Stimulated activated CD8-positive, alpha-beta memory T cell treated with anti-CD3 and anti-CD28 coated beads, Interleukin-4, amount 100 ng/mL, for 4 hours (primary cell): ENCODE data around the gene DKK2.
"Not testable (repeated sequence)": the region's sequence is repeated elsewhere in the genome, so short reads cannot be mapped to it uniquely, and the experiment has no call there.

ENCODE experiments used
- DNase-seq, 2 donors: peaks; one replicate each; pipeline ENCODE4 v3.0.0-alpha.2; 2020; ENCODE audit warnings: low read depth in 2 of 2, low spot score in 1 of 2

Gene DKK2

DNA sequence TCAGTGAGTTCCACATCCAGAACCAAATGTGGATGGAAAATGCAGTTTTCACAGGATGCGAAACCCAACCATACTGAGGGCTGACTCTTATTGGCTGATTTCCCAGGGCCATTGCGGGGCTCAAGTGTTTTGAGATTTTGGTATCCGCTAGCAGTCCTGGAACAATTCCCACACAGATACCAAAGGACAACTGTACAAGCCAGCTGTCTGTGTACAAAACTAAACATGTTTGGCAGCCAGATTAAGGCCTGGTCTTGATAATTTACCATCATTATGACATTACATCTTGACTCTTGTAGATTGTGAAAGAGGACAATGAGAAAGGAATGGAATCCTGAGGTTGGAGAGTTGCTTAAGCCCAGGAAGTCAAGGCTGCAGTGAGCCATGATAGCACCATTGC lies 121.9 kb downstream of the DKK2 start:
- no peak for DNase-seq

DNA sequence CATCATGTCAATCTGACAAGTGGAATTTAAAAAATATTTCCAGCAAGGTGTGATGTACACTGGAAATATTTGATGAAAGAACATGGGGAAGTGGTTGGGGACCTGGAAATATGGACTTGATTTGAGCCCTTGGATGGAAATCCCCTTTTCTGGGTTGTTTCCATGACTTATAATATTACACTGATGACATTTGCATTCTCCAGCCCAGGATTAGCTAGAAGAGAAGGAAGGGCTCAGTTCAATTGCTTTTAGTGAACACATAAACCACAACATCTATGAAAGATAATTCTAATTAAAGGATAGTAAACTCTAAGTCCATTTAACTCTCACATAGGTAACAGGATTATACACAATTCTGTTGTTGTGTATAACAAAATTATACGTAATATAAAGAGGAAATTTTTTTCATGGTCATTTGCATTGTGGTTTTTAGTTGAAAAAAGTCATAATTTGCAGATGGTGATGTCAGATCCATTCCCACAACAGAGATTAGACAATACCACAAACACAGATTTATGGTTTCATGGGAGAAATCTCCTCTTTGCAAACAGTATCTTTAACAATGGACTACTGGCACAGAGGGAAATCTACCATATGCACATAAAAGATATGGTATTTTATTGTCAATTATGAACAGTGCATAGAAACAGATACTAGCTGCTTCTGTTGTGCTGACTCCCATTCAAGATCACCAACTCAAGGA lies 126.5 kb downstream of the DKK2 start:
- no peak for DNase-seq

DNA sequence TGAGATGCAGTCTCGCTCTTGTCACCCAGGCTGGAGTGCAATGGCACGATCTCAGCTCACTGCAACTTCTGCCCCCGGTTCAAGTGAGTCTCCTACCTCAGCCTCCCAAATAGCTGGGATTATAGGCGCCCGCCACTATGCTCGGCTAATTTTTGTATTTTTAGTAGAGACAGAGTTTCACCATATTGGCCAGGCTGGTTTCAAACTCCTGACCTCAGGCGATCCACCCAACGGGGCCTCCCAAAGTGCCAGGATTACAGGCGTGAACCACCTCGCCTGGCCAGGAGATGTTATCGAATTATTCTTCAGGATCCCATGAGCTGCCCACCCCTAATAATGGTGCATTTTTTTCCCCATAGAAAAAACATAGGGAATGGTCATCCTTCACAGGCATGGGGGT lies 128.1 kb downstream of the DKK2 start:
- DNase-seq: not testable (repeated sequence)

DNA sequence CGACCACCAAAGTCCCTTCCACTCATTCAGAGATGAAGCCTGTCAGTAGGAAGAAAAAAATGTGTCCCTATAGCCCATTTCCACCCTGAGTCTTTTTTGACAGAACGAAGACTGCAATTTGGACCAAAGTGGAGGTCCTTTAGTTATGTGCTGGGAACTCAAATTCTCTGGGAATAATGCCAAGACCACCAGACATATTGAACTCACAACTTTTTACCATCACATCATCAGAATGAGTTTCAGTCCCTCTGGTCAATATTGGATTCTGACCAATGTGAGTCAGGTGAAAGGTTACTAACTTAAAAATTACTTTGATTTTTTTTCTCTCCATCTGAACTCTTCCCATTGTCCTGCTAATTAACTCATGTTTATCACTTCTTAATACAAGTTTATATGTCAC lies 128.9 kb downstream of the DKK2 start:
- DNase-seq: no peak

DNA sequence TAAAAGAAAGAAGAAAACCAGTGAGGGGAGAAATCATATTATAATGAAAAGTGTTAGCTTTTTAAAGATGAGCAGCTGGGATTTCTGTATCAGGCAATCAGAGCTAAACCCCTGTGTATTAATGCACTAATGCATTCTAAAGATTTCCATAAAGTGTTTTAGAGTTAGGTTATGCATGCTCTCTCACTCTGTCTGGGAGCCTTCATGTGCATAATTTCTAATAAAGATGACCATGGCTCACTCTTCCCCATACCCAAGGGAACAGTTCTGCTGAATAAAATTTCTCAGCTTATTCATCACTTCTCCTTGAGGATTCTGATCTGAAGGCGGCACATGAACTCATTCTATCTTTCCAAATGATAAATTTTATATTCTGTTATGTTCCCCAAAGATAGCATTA lies 129.4 kb downstream of the DKK2 start:
- no peak for DNase-seq

DNA sequence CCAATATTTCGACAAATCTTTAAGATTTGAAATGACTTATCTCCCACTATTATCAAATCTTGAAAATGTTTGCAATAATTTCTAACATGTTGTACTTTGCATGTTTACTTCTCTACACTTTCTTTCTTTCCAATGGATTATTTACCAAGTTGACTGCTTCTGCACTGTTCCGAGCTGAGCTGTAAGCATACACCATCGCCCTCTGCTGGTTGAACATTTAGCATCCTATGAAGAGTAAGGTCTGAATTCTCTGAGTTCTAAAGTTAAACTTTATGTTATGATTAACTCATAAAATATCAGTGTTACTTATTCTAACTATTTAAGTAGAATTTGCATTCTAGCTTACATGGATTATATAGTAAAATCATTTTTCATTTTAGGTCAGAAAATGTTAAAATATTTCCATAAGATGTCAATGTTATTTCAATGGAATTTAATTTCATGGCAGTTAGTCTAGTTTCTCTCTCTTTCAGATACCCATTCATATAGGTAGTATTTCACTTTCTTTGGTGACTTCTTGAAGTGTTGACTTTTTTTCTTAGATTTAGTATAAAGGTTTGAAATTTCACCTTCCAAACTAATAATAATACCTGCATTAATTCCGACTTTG lies 137.4 kb downstream of the DKK2 start:
- no peak for DNase-seq

DNA sequence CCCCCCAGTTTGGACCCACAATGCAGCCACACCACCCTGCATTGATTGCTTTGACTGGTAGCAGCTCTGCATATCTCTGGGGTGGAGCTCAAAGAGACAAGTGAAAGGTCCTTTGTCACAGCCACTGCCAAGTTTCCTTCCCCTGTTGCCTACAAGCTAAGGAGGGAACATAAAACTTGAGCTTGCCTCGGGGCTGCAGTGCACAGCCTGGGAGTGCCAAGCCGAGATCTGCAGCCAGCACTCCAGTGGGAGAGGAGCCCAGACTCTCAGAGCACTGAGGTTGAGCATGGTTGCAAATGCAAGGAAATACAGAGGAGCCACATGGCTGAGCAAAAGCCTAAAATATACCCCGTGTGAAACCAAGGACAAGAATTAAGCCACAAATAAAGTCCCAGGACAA lies 142.2 kb downstream of the DKK2 start:
- no peak for DNase-seq

DNA sequence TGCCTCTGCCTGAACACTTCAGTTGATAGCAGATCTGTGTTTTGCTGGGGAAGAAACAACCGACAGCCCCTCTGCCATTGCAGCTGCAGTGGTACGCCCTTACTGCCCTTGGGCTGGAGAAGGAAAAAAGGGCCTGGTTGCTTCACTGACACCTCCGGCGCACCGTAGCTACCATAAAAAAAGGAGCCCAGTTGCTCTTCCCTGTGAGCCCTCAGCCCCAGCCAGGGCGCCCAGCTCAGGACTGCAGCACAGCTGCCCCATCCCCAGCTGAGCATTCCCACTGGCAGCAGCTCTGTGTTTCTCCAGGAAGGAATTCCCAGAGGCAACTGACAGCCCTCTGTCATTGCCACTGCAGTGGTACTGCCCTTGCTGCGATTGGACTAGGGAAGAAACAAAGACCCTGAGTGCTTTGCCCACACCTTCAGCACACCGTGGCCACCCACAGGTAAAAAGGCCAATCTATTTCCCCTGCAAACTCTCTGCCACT lies 142.7 kb downstream of the DKK2 start:
- no peak for DNase-seq

DNA sequence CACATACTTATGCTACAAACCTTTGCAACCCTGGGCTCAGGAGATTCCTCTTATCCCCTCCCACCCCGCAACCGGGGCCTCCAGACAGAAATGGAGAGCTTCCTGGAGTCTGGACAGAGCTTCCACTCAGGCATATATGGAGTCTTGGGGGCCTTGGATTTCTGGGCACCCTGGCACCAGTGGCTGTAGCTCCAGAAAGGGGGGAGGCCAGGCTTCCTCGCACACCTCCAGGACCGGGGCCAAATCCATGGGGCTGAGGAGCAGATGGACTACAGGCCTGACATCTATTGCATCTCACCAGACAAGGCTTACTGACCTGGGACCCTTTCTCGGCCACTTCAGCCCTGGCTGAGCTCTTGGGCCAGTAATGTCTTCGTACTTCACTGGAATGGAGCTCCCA lies 143.3 kb downstream of the DKK2 start:
- no peak for DNase-seq

DNA sequence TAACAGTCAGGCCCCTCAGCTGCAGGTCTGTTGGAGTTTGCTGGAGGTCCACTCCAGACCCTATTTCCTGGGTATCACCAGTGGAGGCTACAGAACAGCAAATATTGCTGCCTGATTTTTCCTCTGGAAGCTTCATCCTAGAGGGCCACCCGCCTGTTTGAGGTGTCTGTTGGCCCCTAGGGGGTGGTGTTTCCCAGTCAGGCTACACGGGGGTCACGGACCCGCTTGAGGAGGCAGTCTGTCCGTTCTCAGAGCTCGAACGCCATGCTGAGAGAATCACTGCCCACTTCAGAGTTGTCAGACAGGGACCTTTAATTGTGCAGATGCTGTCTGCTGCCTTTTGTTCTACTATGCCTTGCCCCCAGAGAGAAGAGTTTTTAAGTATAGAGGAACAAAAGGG lies 160.8 kb downstream of the DKK2 start:
- DNase-seq: no peak
